PC-3 (cell line): ENCODE data around the gene MRPL14. TPM values are rescaled to one million over a fixed set of nuclear protein-coding genes. Genes with fewer than 3 reads are reported as not detected.

Experiments
- ATAC-seq: fragments of 200-7000 bp; cut with Tn5 transposase; 2 replicates; pipeline ENCODE4 v1.9.1; 2020; ENCODE audit warnings: mild to moderate bottlenecking, moderate library complexity
- BruUV-seq: library from RNA; stranded (reverse); fragments of 400-500 nt; replicated peaks from 2 replicates; lab custom pipeline; 2021; lab: Mats Ljungman, UMichigan
- CTCF ChIA-PET: fragments of 300-600 bp; sonication (Branson Sonifier 250); formaldehyde crosslinking; loops from one replicate; lab custom pipeline; 2022; ENCODE audit warnings: antibody characterized with exemption; lab: Charles Lee
- POLR2A ChIA-PET: fragments of 300-600 bp; sonication (Branson Sonifier 250); formaldehyde crosslinking; loops from one replicate; lab custom pipeline; 2022; ENCODE audit warnings: antibody characterized with exemption; ENCODE audit not compliant: unreplicated experiment; lab: Charles Lee
- DNase-seq: peaks from one replicate; pipeline ENCODE4 v3.0.0-alpha.2; 2015
- H2AFZ ChIP-seq: fragments of 300-600 bp; sonication (generic); 2 replicates; pipeline ENCODE4 v1.6.0; 2016; ENCODE audit warnings: antibody characterized with exemption, low read length
- H3F3A ChIP-seq: fragments of 300-600 bp; sonication (generic); one replicate; pipeline ENCODE4 v1.6.0; 2017; ENCODE audit warnings: antibody characterized with exemption, low read length, control low read depth, mild to moderate bottlenecking; ENCODE audit not compliant: unreplicated experiment
- H3K27ac ChIP-seq: fragments of 300-600 bp; sonication (generic); 2 replicates; pipeline ENCODE4 v1.5.1; 2016; ENCODE audit warnings: mild to moderate bottlenecking, low read length
- H3K27me3 ChIP-seq: fragments of 300-600 bp; sonication (generic); 2 replicates; pipeline ENCODE4 v1.6.1; 2016; ENCODE audit warnings: low read length, mixed read lengths
- H3K36me3 ChIP-seq: fragments of 300-600 bp; sonication (generic); 2 replicates; pipeline ENCODE4 v1.6.1; 2016; ENCODE audit warnings: low read depth, mixed run types, low read length, mixed read lengths
- H3K4me1 ChIP-seq: fragments of 300-600 bp; sonication (generic); 2 replicates; pipeline ENCODE4 v1.5.1; 2016; ENCODE audit warnings: low read length; ENCODE audit not compliant: insufficient read depth
- H3K4me2 ChIP-seq: fragments of 300-600 bp; sonication (generic); 2 replicates; pipeline ENCODE4 v1.6.0; 2016; ENCODE audit warnings: low read length
- H3K4me3 ChIP-seq: fragments of 300-600 bp; sonication (generic); 2 replicates; pipeline ENCODE4 v1.5.1; 2016; ENCODE audit warnings: mild to moderate bottlenecking, low read length, mixed read lengths
- H3K79me2 ChIP-seq: fragments of 300-600 bp; sonication (generic); 2 replicates; pipeline ENCODE4 v1.6.1; 2017; ENCODE audit warnings: low read length, mixed read lengths
- H3K9ac ChIP-seq: fragments of 300-600 bp; sonication (generic); 2 replicates; pipeline ENCODE4 v1.6.0; 2016; ENCODE audit warnings: mild to moderate bottlenecking, low read length
- H3K9me2 ChIP-seq: fragments of 300-600 bp; sonication (generic); replicated peaks from 2 replicates; pipeline ENCODE4 v1.6.1; 2016; ENCODE audit warnings: mixed run types, low read length, mixed read lengths
- H3K9me3 ChIP-seq: fragments of 300-600 bp; sonication (generic); 2 replicates; pipeline ENCODE4 v1.6.1; 2016; ENCODE audit warnings: low read length, mixed read lengths
- H4K20me1 ChIP-seq: fragments of 300-600 bp; sonication (generic); 2 replicates; pipeline ENCODE4 v1.6.1; 2016; ENCODE audit warnings: low read length, mixed read lengths
- EZH2 ChIP-seq: fragments of 300-600 bp; sonication (generic); IDR thresholded peaks from one replicate; pipeline ENCODE4 v1.6.1; 2017; ENCODE audit warnings: antibody characterized with exemption, mild to moderate bottlenecking, low read length; ENCODE audit not compliant: unreplicated experiment
- EZH2phosphoT487 ChIP-seq: fragments of 300-600 bp; sonication (generic); IDR thresholded peaks from 2 replicates; pipeline ENCODE4 v1.6.1; 2018; ENCODE audit warnings: mild to moderate bottlenecking, antibody characterized with exemption, low read length, borderline replicate concordance
- intact Hi-C: fragments of 100-400 bp; cut with micrococcal nuclease; formaldehyde crosslinking; loops from 2 replicates; pipeline ENCODE4 v1.9.0; 2023
- total RNA-seq: library from RNA; depleted of rRNA; stranded (reverse); fragments of >200 nt; gene quantifications from 2 replicates; pipeline ENCODE4 v1.2.3, GENCODE V29; 2014
- TF ChIP-seq, protein P1 (sequence below): fragments of 300-600 bp; sonication (generic); conservative IDR thresholded peaks from 2 replicates; pipeline ENCODE4 v1.5.1; 2017; ENCODE audit warnings: antibody characterized with exemption, low read depth, mild to moderate bottlenecking, low read length

Gene MRPL14
- total RNA-seq, 1 experiment from 2014 or later = 192 TPM

DNA sequence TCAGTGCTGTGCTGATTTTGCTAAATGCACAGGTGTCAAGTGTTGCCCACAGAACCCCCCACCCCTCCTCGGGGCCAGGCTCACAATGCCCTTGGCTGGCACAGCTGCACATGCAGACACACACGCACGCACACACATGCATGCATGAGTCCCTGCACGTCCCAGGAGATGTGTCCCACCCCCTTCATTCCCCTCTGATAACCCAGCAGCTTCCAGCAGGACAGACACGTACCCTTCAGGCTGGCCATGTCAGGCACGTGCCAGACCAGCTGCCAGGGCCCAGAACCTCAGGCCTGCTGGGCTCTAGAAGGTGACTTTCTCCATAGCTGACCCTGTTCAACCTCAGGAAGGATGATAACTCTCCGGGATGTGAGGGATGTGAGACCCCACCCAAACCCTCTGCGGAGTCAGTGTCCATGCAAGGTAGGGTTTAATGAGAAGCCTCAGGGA, 44.4 kb downstream of the MRPL14 start:
- DNase-seq (no peak), ATAC-seq (no peak)
- H3K27ac ChIP-seq = no peak overlapping the region
- TF ChIP-seq, protein P1, sequence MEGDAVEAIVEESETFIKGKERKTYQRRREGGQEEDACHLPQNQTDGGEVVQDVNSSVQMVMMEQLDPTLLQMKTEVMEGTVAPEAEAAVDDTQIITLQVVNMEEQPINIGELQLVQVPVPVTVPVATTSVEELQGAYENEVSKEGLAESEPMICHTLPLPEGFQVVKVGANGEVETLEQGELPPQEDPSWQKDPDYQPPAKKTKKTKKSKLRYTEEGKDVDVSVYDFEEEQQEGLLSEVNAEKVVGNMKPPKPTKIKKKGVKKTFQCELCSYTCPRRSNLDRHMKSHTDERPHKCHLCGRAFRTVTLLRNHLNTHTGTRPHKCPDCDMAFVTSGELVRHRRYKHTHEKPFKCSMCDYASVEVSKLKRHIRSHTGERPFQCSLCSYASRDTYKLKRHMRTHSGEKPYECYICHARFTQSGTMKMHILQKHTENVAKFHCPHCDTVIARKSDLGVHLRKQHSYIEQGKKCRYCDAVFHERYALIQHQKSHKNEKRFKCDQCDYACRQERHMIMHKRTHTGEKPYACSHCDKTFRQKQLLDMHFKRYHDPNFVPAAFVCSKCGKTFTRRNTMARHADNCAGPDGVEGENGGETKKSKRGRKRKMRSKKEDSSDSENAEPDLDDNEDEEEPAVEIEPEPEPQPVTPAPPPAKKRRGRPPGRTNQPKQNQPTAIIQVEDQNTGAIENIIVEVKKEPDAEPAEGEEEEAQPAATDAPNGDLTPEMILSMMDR = no peak
- TF ChIP-seq EZH2 (no peak), EZH2phosphoT487 (no peak)
- no peaks in the 10 kb centered on the region for H4K20me1 ChIP-seq
- ChIA-PET CTCF (no interaction called here), POLR2A (no interaction called here)
- no peak overlapping the region for H2AFZ ChIP-seq
- H3K27me3 ChIP-seq = no peaks in the 10 kb centered on the region
- no peak overlapping the region for H3K4me2 ChIP-seq
- H3K36me3 ChIP-seq = no peaks in the 10 kb centered on the region
- H3K9me3 ChIP-seq = no peaks in the 10 kb centered on the region
- no TSS peak for BruUV-seq
- intact Hi-C loops = no loop called here
- no peaks in the 10 kb centered on the region for H3F3A ChIP-seq
- H3K79me2 ChIP-seq = no peaks in the 10 kb centered on the region
- H3K4me3 ChIP-seq = no peak overlapping the region
- no peaks in the 10 kb centered on the region; the same call in 1 of the 2 replicates for H3K4me1 ChIP-seq
- no peaks in the 10 kb centered on the region for H3K9me2 ChIP-seq
- H3K9ac ChIP-seq = no peak overlapping the region

DNA sequence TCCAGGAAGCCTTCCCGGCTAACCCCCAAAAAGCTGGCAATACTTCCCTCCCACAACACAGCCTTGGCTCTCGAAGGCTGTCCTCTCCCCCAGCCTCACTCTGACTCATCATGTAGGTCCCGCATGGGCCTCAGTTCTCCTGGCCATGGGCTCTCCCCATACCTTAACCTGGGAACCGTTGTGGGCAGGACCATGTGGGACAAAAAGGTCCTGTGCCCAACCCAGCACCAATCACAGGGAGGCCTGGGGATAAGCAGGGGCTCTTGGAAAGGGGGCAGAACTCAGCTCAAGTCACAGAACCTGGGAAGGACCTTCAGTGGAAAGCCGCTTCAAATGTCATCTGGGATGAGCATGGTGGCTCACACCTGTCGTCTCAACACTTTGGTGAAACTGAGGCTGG, 45.5 kb downstream of the MRPL14 start:
- no peaks in the 10 kb centered on the region for H3K9me3 ChIP-seq
- CTCF ChIA-PET = no interaction called here
- POLR2A ChIA-PET = no interaction called here
- no peak overlapping the region for H3K4me3 ChIP-seq
- no peaks in the 10 kb centered on the region for H3K9me2 ChIP-seq
- TF ChIP-seq, protein P1 = no peak
- TF ChIP-seq EZH2 (no peak), EZH2phosphoT487 (no peak)
- ATAC-seq = no peak
- H3K4me2 ChIP-seq = no peak overlapping the region
- no peaks in the 10 kb centered on the region; the same call in 1 of the 2 replicates for H3K4me1 ChIP-seq
- no TSS peak for BruUV-seq
- intact Hi-C loops = no loop called here
- H4K20me1 ChIP-seq = no peaks in the 10 kb centered on the region
- no peak overlapping the region for H3K9ac ChIP-seq
- no peaks in the 10 kb centered on the region for H3K27me3 ChIP-seq
- no peaks in the 10 kb centered on the region for H3F3A ChIP-seq
- no peak for DNase-seq
- no peaks in the 10 kb centered on the region for H3K36me3 ChIP-seq
- H2AFZ ChIP-seq = no peak overlapping the region
- H3K79me2 ChIP-seq = no peaks in the 10 kb centered on the region
- H3K27ac ChIP-seq = no peak overlapping the region
